Right lobe of liver (tissue), 6 donors: ENCODE results near the gene OR6J1. TPM values are rescaled to one million over a fixed set of nuclear protein-coding genes. Genes with fewer than 3 reads are reported as not detected.
"Not testable (repeated sequence)": the region's sequence is repeated elsewhere in the genome, so short reads cannot be mapped to it uniquely, and the experiment has no call there.

Experiments used
- ATAC-seq, 4 donors: fragments of 200-7000 bp; cut with Tn5 transposase; one replicate each; pipeline ENCODE4 v1.9.1; 2020; ENCODE audit warnings: mild to moderate bottlenecking in 4 of 4, moderate library complexity in 4 of 4
- DNase-seq, 3 donors: peaks; one replicate each; pipeline ENCODE4 v3.0.0-alpha.2; 2020
- H3K27ac ChIP-seq, 3 donors: fragments of 200-600 bp; one replicate each; pipeline ENCODE4 v1.8.0; 2022
- H3K27me3 ChIP-seq, 2 donors: fragments of 200-600 bp; one replicate each; pipeline ENCODE4 v1.8.0; 2022
- H3K36me3 ChIP-seq, 4 donors: fragments of 200-600 bp; sonication (generic) in 1 of 4; one replicate each; pipeline versions ENCODE4 v1.5.1 to v1.8.0; 2017 to 2022; ENCODE audit warnings: control low read depth in 1 of 4
- H3K4me1 ChIP-seq, 4 donors: fragments of 200-600 bp; sonication (generic) in 1 of 4; one replicate each; pipeline versions ENCODE4 v1.5.1 to v1.8.0; 2017 to 2022; ENCODE audit warnings: control low read depth in 1 of 4
- H3K4me3 ChIP-seq, 3 donors: fragments of 200-600 bp; one replicate each; pipeline ENCODE4 v1.8.0; 2022
- H3K9me3 ChIP-seq, 4 donors: fragments of 200-600 bp; sonication (generic) in 1 of 4; one replicate each; pipeline versions ENCODE4 v1.5.1 to v1.8.0; 2017 to 2022; ENCODE audit warnings: control low read depth in 1 of 4
- CTCF ChIP-seq, 4 donors: fragments of 200-600 bp in 3 of 4; fragments of 450-650 bp in 1 of 4; IDR thresholded peaks; one replicate each; pipeline versions ENCODE4 v1.5.1 to v1.8.0; 2016 to 2022; ENCODE audit warnings: antibody characterized with exemption in 4 of 4, mild to moderate bottlenecking in 2 of 4
- POLR2A ChIP-seq: fragments of 450-650 bp; IDR thresholded peaks from one replicate; pipeline ENCODE4 v1.6.1; 2017; ENCODE audit warnings: antibody characterized with exemption, mild to moderate bottlenecking
- WGBS: methylation state at CpG from one replicate; pipeline ENCODE4 v1.1.6; 2018; ENCODE audit warnings: low coverage, low lambda C conversion rate; ENCODE audit not compliant: insufficient coverage; ENCODE audit errors: missing lambda C conversion rate; 5-methylcytosine and 5-hydroxymethylcytosine counted together
- intact Hi-C, 2 donors: fragments of 100-400 bp; cut with DNase I; formaldehyde crosslinking; loops; one replicate each; pipeline versions ENCODE4 v1.11.2 to v1.14.1; 2022
- total RNA-seq, 6 experiments: library from RNA; depleted of rRNA in 2 of 6; stranded (reverse); fragments of >200 nt in 2 of 6; fragmentation: NEBNext Ultra II Directional in 3 of 6; extraction: Animal tissue kit (Norgen Biotek cat#: 25700) in 3 of 6; gene quantifications; one replicate each; pipeline versions ENCODE4 v1.1.0 to v1.2.4, GENCODE V29; 2016 to 2023
- donor health status: DM: no; HTN: yes; CAD: no.
- donor health status: DM: no; HTN: no; CAD: no.
- donor health status: DM: no; HTN: no; CAD: no.
- donor health status: DM: no; HTN: yes; CAD: no.
- donor health status: DM: no; HTN: yes; CAD: no.

OR6J1 gene
- total RNA-seq, 6 experiments from 2014 or later: not detected

- intact Hi-C loops: no loop called here
- no peaks in the 10 kb centered on the region for H3K36me3 ChIP-seq
- no peak for DNase-seq
- no peaks in the 10 kb centered on the region for H3K9me3 ChIP-seq
- no peak for ATAC-seq
- no peak for TF ChIP-seq POLR2A
- TF ChIP-seq CTCF (IDR thresholded peaks at IDR 0.05): no peak
- no peaks in the 10 kb centered on the region for H3K27me3 ChIP-seq
- no peak overlapping the region for H3K4me3 ChIP-seq
- no peaks in the 10 kb centered on the region for H3K4me1 ChIP-seq
- 63% methylated on average over 7 of the region's 7 CpGs for WGBS
- H3K27ac ChIP-seq: no peak overlapping the region
Observed at GRCh38 chr14:22627506-22628263, 16.5 kb downstream of the OR6J1 start.

DNA sequence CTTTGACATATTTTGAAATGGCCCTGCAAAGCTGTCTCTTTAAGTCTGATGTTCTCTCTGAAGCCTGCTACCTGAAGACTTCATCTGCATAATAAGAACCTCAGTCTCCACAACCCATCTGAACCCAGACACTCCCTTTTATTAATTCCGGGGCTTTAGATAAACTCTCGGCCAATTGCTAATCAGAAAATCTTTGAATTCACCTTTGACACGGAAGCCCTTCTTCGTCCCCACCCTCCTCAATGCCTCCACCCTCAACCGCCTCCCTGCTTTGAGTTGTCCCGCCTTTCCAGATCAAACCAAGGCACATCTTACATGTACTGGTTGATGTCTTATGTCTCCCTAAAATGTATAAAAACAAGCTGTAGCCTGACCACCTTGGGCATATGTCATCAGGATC lies 17.6 kb downstream of the OR6J1 start:
- 75% methylated on average over 6 of the region's 6 CpGs for WGBS
- Histone ChIP-seq H3K27ac (no peak overlapping the region), H3K27me3 (no peaks in the 10 kb centered on the region), H3K36me3 (no peaks in the 10 kb centered on the region), H3K4me3 (no peak overlapping the region), H3K4me1 (no peaks in the 10 kb centered on the region), H3K9me3 (no peaks in the 10 kb centered on the region)
- DNase-seq (no peak), ATAC-seq (no peak)
- TF ChIP-seq CTCF (IDR thresholded peaks at IDR 0.05): no peak
- no peak for TF ChIP-seq POLR2A
- intact Hi-C loops: no loop called here

DNA sequence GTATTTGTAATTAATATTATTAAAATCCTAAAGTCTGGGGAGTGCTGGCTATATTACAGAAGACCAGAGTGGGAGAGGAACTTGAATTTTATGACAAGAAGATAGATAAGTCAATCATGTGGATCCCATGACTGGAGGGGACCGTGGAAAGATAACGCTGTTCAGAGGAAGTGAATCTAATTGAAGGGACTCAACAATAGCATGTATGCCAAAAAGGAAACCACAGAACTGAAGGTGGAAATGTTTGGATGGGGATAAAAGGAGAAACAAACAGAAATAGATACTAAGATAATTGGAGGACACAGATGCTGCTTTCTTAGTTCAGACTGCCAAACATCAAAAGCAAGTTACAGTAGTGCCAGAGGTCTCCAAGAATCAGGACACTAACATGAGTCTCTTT lies 21.1 kb downstream of the OR6J1 start:
- H3K9me3 ChIP-seq: no peaks in the 10 kb centered on the region
- 29% methylated on average over 2 of the region's 2 CpGs for WGBS
- H3K36me3 ChIP-seq: no peaks in the 10 kb centered on the region
- no peak for DNase-seq
- no peak overlapping the region for H3K4me3 ChIP-seq
- no peak overlapping the region for H3K27ac ChIP-seq
- intact Hi-C loops: no loop called here
- no peaks in the 10 kb centered on the region for H3K27me3 ChIP-seq
- no peak for ATAC-seq
- TF ChIP-seq POLR2A: no peak
- no peak for TF ChIP-seq CTCF (IDR thresholded peaks at IDR 0.05)
- H3K4me1 ChIP-seq: no peaks in the 10 kb centered on the region

GRCh38 chr14:22622255-22622654 lies 21.9 kb downstream of the OR6J1 start:
- Histone ChIP-seq H3K36me3 (no peaks in the 10 kb centered on the region), H3K27me3 (no peaks in the 10 kb centered on the region), H3K27ac (no peak overlapping the region), H3K4me3 (no peak overlapping the region), H3K9me3 (no peaks in the 10 kb centered on the region), H3K4me1 (no peaks in the 10 kb centered on the region)
- TF ChIP-seq POLR2A (no peak), CTCF (IDR thresholded peaks at IDR 0.05) (no peak)
- intact Hi-C loops: no loop called here
- DNase-seq (no peak), ATAC-seq (no peak)
- 92% methylated on average over 1 of the region's 2 CpGs for WGBS

- WGBS: 82% methylated on average over 2 of the region's 2 CpGs
- H3K27me3 ChIP-seq, ATAC-seq, H3K4me1 ChIP-seq, H3K27ac ChIP-seq, H3K9me3 ChIP-seq, DNase-seq, intact Hi-C loops, H3K4me3 ChIP-seq: not testable (repeated sequence)
- peaks cover 0 to 14% (median 3%) of the 10 kb centered on the region in 4 donors for H3K36me3 ChIP-seq
Observed at GRCh38 chr14:22615765-22616164, 28.4 kb downstream of the OR6J1 start.
